Coronary artery (tissue), 2 donors: ENCODE measurements around the gene PLEKHS1.
"Not testable (repeated sequence)": the region's sequence is repeated elsewhere in the genome, so short reads cannot be mapped to it uniquely, and the experiment has no call there.

ENCODE experiments used
- DNase-seq: peaks from one replicate; pipeline ENCODE4 v3.0.0-alpha.2; 2017; ENCODE audit warnings: low spot score
- H3K27ac ChIP-seq, 2 donors: fragments of 200-600 bp; sonication (generic); one replicate each; pipeline ENCODE4 v1.5.1; 2016 to 2019
- H3K4me3 ChIP-seq: fragments of 200-600 bp; sonication (generic); 2 replicates; pipeline ENCODE4 v1.5.1; 2016; ENCODE audit warnings: mild to moderate bottlenecking, moderate library complexity
- TF ChIP-seq, protein P1 (sequence below): fragments of 200-600 bp; sonication (generic); IDR thresholded peaks from one replicate; pipeline ENCODE4 v1.5.1; 2019; ENCODE audit warnings: antibody characterized with exemption

The PLEKHS1 gene

DNA sequence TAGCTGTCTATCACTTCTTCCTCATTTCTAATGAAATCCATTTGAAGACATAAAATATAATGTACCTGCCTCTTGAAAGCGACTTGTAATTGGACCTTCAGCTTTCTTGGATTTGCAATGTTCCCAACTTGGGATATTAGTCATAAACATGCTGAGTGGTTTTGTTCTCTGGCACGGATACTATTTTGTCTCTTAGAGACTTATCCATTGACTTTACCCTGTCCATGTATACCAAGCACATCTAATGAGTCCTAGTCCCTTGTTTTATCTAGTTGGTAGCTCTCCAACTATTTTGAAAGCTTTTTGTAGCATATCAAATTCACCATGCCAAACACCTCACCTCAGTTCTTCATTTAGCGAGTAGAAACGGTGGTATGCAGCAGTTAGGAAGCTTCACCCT is 18.9 kb downstream of the PLEKHS1 start:
- H3K27ac ChIP-seq: no peak overlapping the region
- H3K4me3 ChIP-seq: no peak overlapping the region
- no peak for DNase-seq
- TF ChIP-seq, protein P1, sequence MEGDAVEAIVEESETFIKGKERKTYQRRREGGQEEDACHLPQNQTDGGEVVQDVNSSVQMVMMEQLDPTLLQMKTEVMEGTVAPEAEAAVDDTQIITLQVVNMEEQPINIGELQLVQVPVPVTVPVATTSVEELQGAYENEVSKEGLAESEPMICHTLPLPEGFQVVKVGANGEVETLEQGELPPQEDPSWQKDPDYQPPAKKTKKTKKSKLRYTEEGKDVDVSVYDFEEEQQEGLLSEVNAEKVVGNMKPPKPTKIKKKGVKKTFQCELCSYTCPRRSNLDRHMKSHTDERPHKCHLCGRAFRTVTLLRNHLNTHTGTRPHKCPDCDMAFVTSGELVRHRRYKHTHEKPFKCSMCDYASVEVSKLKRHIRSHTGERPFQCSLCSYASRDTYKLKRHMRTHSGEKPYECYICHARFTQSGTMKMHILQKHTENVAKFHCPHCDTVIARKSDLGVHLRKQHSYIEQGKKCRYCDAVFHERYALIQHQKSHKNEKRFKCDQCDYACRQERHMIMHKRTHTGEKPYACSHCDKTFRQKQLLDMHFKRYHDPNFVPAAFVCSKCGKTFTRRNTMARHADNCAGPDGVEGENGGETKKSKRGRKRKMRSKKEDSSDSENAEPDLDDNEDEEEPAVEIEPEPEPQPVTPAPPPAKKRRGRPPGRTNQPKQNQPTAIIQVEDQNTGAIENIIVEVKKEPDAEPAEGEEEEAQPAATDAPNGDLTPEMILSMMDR: no peak

- not testable (repeated sequence) for DNase-seq, H3K27ac ChIP-seq, H3K4me3 ChIP-seq
Observed at GRCh38 chr10:113771131-113771530, 19.6 kb downstream of the PLEKHS1 start.

DNA sequence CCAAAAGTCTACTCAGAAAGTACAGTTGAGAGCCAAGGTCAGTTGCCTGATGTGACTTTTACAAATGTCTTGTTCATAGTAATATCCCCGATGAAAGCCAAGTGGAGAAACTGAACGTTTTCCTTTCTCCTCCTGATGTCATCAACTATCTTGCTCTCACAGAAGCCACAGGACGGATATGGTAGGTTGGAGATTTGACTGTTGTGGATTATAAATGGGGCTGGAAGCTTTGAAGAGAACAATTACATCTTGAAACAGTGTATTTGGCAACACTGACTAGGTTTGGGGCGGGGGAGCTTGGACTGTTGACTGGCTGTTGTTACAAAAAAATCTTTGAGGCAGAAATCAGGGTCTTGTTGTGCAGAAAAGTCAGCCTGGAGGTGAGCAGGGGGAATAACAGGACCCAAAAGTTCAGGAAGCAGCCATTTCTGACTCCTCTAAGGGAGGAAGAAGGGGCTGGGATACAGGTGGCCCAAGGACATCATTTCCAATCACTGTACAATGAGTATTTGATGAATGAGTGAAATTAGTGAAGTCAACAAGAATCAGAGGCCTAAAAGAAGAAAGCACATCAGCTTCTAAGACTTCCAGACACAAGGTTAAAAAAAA is 24.3 kb downstream of the PLEKHS1 start:
- TF ChIP-seq, protein P1: no peak
- Histone ChIP-seq H3K4me3 (no peak overlapping the region), H3K27ac (no peak overlapping the region)
- no peak for DNase-seq

DNA sequence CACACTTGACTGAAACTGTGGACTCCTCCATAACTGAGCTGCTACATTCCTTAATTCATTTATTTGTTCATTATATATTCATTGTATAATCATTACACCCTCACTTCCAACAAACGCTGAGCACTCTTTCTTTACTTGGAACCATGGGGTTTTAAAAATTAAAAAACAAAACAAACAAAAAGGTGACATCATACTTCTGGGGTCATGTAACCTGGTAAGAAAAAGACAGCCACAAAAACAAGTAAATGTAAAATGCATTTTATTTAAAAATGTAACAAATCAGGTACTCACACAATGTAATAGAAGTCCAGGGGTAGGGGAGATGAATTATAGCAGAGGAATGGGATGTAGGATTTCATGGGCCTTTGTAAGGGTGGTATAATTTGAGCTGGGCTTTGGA is 25.1 kb downstream of the PLEKHS1 start:
- TF ChIP-seq, protein P1: no peak
- H3K4me3 ChIP-seq: no peak overlapping the region
- DNase-seq: no peak
- no peak overlapping the region for H3K27ac ChIP-seq

DNA sequence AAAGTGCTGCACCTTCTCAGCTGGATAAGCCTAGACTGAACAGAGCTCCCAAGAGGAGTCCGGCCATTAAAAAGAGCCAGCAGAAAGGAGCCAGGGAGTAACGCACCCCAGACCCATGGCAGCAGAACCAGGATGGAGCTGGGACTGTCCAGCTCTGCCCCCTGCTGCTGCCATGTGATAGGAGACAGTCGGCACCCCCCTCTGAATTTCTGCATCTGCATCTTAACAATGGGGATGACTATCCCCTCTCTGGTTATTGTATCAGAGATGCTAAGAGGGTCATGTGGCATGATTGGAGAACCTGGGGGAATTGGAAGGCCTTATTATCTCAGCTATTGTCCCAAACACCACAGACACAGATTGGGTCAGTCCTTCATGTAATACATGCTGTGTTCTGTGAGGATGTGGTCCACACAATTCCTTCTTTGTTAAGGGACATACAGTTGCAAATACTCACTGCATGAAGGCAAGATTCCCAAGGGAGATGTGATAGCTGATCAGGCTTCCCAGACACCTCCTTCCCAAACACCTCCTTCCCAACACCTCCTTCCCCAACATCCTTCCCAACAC is 29.3 kb downstream of the PLEKHS1 start:
- DNase-seq: no peak

GRCh38 chr10:113782367-113782766 is 30.9 kb downstream of the PLEKHS1 start:
- Histone ChIP-seq H3K4me3 (no peak overlapping the region), H3K27ac (no peak overlapping the region)
- DNase-seq: no peak
- TF ChIP-seq, protein P1: no peak

More for the DNA sequence above, 29.3 kb downstream of the PLEKHS1 start:
- Histone ChIP-seq H3K27ac (no peak overlapping the region), H3K4me3 (no peak overlapping the region)
- TF ChIP-seq, protein P1: no peak

DNA sequence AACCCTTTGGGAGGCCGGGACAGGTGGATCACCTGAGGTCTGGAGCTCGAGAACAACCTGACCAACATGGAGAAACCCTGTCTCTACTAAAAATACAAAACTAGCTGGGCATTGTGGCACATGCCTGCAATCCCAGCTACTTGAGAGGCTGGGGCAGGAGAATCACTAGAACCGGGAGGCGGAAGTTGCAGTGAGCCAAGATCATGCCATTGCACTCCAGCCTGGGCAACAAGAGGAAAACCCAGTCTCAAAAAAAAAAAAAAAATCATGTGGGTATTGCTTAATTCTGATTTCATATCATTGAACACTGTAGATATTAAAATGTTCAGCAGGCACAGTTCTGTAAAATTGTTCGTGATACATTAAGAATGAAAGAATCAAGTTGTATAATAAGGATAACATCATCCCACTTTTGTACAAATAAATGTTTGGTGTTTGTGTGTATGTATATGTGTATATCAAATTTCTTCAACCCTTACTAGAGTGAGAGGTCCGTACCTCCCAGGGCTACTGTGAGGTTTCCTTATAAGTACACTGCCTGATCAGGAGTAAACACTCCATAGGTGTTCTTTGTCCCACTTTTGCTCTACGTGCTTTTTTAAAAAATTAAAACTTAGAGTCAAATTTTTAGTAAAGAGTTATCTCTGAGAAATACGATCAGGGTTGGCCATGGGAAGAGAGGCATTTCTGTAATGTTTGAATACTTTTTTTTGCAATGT is 31.7 kb downstream of the PLEKHS1 start:
- TF ChIP-seq, protein P1: no peak
- H3K4me3 ChIP-seq: no peak overlapping the region
- no peak for DNase-seq
- no peak overlapping the region for H3K27ac ChIP-seq
